Tibial artery (tissue), 4 donors: Measurements from ENCODE around the gene AGMO.

Experiments
- DNase-seq, 2 donors: peaks; one replicate each; pipeline ENCODE4 v3.0.0-alpha.2; 2019
- H3K27ac ChIP-seq, 2 donors: fragments of 200-600 bp; sonication (generic) in 1 of 2; 1 replicate in 1 of 2; 2 replicates in 1 of 2; pipeline ENCODE4 v1.5.1; 2018 to 2019; ENCODE audit warnings: mild to moderate bottlenecking in 1 of 2
- H3K27me3 ChIP-seq, 2 donors: fragments of 200-600 bp; sonication (generic) in 1 of 2; one replicate each; pipeline versions ENCODE4 v1.5.1 to v1.6.0; 2016 to 2019
- H3K36me3 ChIP-seq, 3 donors: fragments of 200-600 bp; sonication (generic) in 2 of 3; one replicate each; pipeline ENCODE4 v1.5.1; 2016 to 2019; ENCODE audit warnings: mild to moderate bottlenecking in 2 of 3
- H3K4me1 ChIP-seq, 4 donors: fragments of 200-600 bp; sonication (generic) in 2 of 4; 1 replicate in 3 of 4; 2 replicates in 1 of 4; pipeline ENCODE4 v1.5.1; 2016 to 2019
- H3K4me3 ChIP-seq, 2 donors: fragments of 200-600 bp; sonication (generic) in 1 of 2; 1 replicate in 1 of 2; 2 replicates in 1 of 2; pipeline ENCODE4 v1.5.1; 2018 to 2019; ENCODE audit warnings: mild to moderate bottlenecking in 2 of 2
- H3K9me3 ChIP-seq, 3 donors: fragments of 200-600 bp; sonication (generic) in 1 of 3; one replicate each; pipeline ENCODE4 v1.5.1; 2016 to 2019
- CTCF ChIP-seq, 2 experiments: fragments of 200-600 bp in 1 of 2; fragments of 450-650 bp in 1 of 2; IDR thresholded peaks; one replicate each; pipeline ENCODE4 v1.5.1; 2017 to 2019; ENCODE audit warnings: antibody characterized with exemption in 2 of 2, mild to moderate bottlenecking in 1 of 2, moderate library complexity in 1 of 2
- intact Hi-C: fragments of 100-400 bp; cut with DNase I; formaldehyde crosslinking; loops from one replicate; pipeline ENCODE4 v1.15.0; 2023; ENCODE audit warnings: low total_unique reads

The AGMO gene

GRCh38 chr7:15604166-15604565 lies 42.4 kb upstream of the AGMO start:
- no peaks in the 10 kb centered on the region for H3K36me3 ChIP-seq
- H3K4me3 ChIP-seq = no peak overlapping the region
- intact Hi-C loops = no loop called here
- no peaks in the 10 kb centered on the region for H3K27me3 ChIP-seq
- no peak for DNase-seq
- TF ChIP-seq CTCF (IDR thresholded peaks at IDR 0.05) = no peak
- H3K27ac ChIP-seq = no peak overlapping the region
- H3K4me1 ChIP-seq = peaks cover 0 to 4% (median 0%) of the 10 kb centered on the region in 4 donors
- no peaks in the 10 kb centered on the region for H3K9me3 ChIP-seq

- no peak for TF ChIP-seq CTCF (IDR thresholded peaks at IDR 0.05)
- Histone ChIP-seq H3K9me3 (no peaks in the 10 kb centered on the region), H3K4me1 (peaks cover 0 to 4% (median 0%) of the 10 kb centered on the region in 4 donors), H3K36me3 (no peaks in the 10 kb centered on the region), H3K27me3 (no peaks in the 10 kb centered on the region), H3K27ac (no peak overlapping the region), H3K4me3 (no peak overlapping the region)
- intact Hi-C loops = no loop called here
- DNase-seq = no peak
These were observed 41.3 kb upstream of the AGMO start for GRCh38 chr7:15603124-15603523.

GRCh38 chr7:15602236-15602635 lies 40.4 kb upstream of the AGMO start:
- H3K4me1 ChIP-seq = no peaks in the 10 kb centered on the region
- H3K27me3 ChIP-seq = no peaks in the 10 kb centered on the region
- H3K9me3 ChIP-seq = no peaks in the 10 kb centered on the region
- no peak for TF ChIP-seq CTCF (IDR thresholded peaks at IDR 0.05)
- no peak overlapping the region for H3K4me3 ChIP-seq
- no peaks in the 10 kb centered on the region for H3K36me3 ChIP-seq
- intact Hi-C loops = no loop called here
- DNase-seq = no peak
- H3K27ac ChIP-seq = no peak overlapping the region

- Histone ChIP-seq H3K36me3 (no peaks in the 10 kb centered on the region), H3K27ac (no peak overlapping the region), H3K4me1 (no peaks in the 10 kb centered on the region), H3K4me3 (no peak overlapping the region), H3K27me3 (no peaks in the 10 kb centered on the region), H3K9me3 (no peaks in the 10 kb centered on the region)
- no peak for DNase-seq
- intact Hi-C loops = no loop called here
- no peak for TF ChIP-seq CTCF (IDR thresholded peaks at IDR 0.05)
These were observed 39.4 kb upstream of the AGMO start for GRCh38 chr7:15601175-15601574.

GRCh38 chr7:15600298-15600697 lies 38.5 kb upstream of the AGMO start:
- intact Hi-C loops = no loop called here
- H3K9me3 ChIP-seq = no peaks in the 10 kb centered on the region
- TF ChIP-seq CTCF (IDR thresholded peaks at IDR 0.05) = no peak

GRCh38 chr7:15594461-15594860 lies 32.6 kb upstream of the AGMO start:
- no peaks in the 10 kb centered on the region for H3K9me3 ChIP-seq
- no peak for TF ChIP-seq CTCF (IDR thresholded peaks at IDR 0.05)
- no peak for DNase-seq
- no peaks in the 10 kb centered on the region for H3K4me1 ChIP-seq
- H3K27ac ChIP-seq = no peak overlapping the region
- no peaks in the 10 kb centered on the region for H3K36me3 ChIP-seq
- no peak overlapping the region for H3K4me3 ChIP-seq
- intact Hi-C loops = no loop called here
- H3K27me3 ChIP-seq = no peaks in the 10 kb centered on the region

More at GRCh38 chr7:15600298-15600697, 38.5 kb upstream of the AGMO start:
- Histone ChIP-seq H3K4me1 (no peaks in the 10 kb centered on the region), H3K27me3 (no peaks in the 10 kb centered on the region), H3K36me3 (no peaks in the 10 kb centered on the region), H3K27ac (no peak overlapping the region), H3K4me3 (no peak overlapping the region)
- DNase-seq = no peak
